ENCODE results near the gene NPFFR1. TPM values are rescaled to one million over a fixed set of nuclear protein-coding genes. Genes with fewer than 3 reads are reported as not detected.

NPFFR1 gene
- total RNA-seq, 1 donor from 2014 or later, result not detected

GRCh38 chr10:70266701-70267100 lies 17.1 kb downstream of the NPFFR1 start:
- H3K36me3 Mint-ChIP-seq (ENCODE audit: low read depth), result no peaks in the 10 kb centered on the region
- H3K4me1 Mint-ChIP-seq (ENCODE audit: low read depth), result peaks cover 11% of the 10 kb centered on the region
- no peak overlapping the region for H3K4me3 Mint-ChIP-seq (ENCODE audit: unreplicated experiment)
- no peaks in the 10 kb centered on the region for H3K9me3 Mint-ChIP-seq (ENCODE audit: low read depth)
- peaks cover 2% of the 10 kb centered on the region for H3K27me3 Mint-ChIP-seq (ENCODE audit: low read depth)
- TF ChIP-seq CTCF (IDR thresholded peaks at IDR 0.05), result no peak
- no peak for DNase-seq (ENCODE audit: low spot score)
- H3K27ac Mint-ChIP-seq (ENCODE audit: unreplicated experiment), result peak overlapping the region; percentile 89

GRCh38 chr10:70266056-70266455 lies 17.7 kb downstream of the NPFFR1 start:
- H3K4me3 Mint-ChIP-seq (ENCODE audit: unreplicated experiment), result no peak overlapping the region
- no peak for DNase-seq (ENCODE audit: low spot score)
- peaks cover 3% of the 10 kb centered on the region for H3K9me3 Mint-ChIP-seq (ENCODE audit: low read depth)
- no peak for TF ChIP-seq CTCF (IDR thresholded peaks at IDR 0.05)
- H3K27ac Mint-ChIP-seq (ENCODE audit: unreplicated experiment), result no peak overlapping the region
- H3K27me3 Mint-ChIP-seq (ENCODE audit: low read depth), result peaks cover 2% of the 10 kb centered on the region
- H3K36me3 Mint-ChIP-seq (ENCODE audit: low read depth), result no peaks in the 10 kb centered on the region
- peaks cover 11% of the 10 kb centered on the region for H3K4me1 Mint-ChIP-seq (ENCODE audit: low read depth)

GRCh38 chr10:70265032-70265689 lies 18.6 kb downstream of the NPFFR1 start:
- TF ChIP-seq CTCF (IDR thresholded peaks at IDR 0.05), result peak; percentile 50

GRCh38 chr10:70260734-70261133 lies 23.1 kb downstream of the NPFFR1 start:
- no peak for DNase-seq (ENCODE audit: low spot score)
- TF ChIP-seq CTCF (IDR thresholded peaks at IDR 0.05), result no peak
- no peaks in the 10 kb centered on the region for H3K4me1 Mint-ChIP-seq (ENCODE audit: low read depth)
- peaks cover 3% of the 10 kb centered on the region for H3K9me3 Mint-ChIP-seq (ENCODE audit: low read depth)
- H3K36me3 Mint-ChIP-seq (ENCODE audit: low read depth), result no peaks in the 10 kb centered on the region
- no peak overlapping the region for H3K27ac Mint-ChIP-seq (ENCODE audit: unreplicated experiment)
- H3K27me3 Mint-ChIP-seq (ENCODE audit: low read depth), result peaks cover 2% of the 10 kb centered on the region
- H3K4me3 Mint-ChIP-seq (ENCODE audit: unreplicated experiment), result no peak overlapping the region

More at GRCh38 chr10:70265032-70265689, 18.6 kb downstream of the NPFFR1 start:
- Mint-ChIP-seq H3K9me3 (ENCODE audit: low read depth) (peaks cover 3% of the 10 kb centered on the region), H3K4me3 (ENCODE audit: unreplicated experiment) (no peak overlapping the region), H3K4me1 (ENCODE audit: low read depth) (peaks cover 11% of the 10 kb centered on the region), H3K36me3 (ENCODE audit: low read depth) (no peaks in the 10 kb centered on the region), H3K27me3 (ENCODE audit: low read depth) (peaks cover 2% of the 10 kb centered on the region), H3K27ac (ENCODE audit: unreplicated experiment) (no peak overlapping the region)
- no peak for DNase-seq (ENCODE audit: low spot score)

- Mint-ChIP-seq H3K36me3 (ENCODE audit: low read depth) (no peaks in the 10 kb centered on the region), H3K27ac (ENCODE audit: unreplicated experiment) (no peak overlapping the region), H3K9me3 (ENCODE audit: low read depth) (peaks cover 3% of the 10 kb centered on the region), H3K4me1 (ENCODE audit: low read depth) (no peaks in the 10 kb centered on the region), H3K4me3 (ENCODE audit: unreplicated experiment) (no peak overlapping the region), H3K27me3 (ENCODE audit: low read depth) (peaks cover 2% of the 10 kb centered on the region)
- TF ChIP-seq CTCF (IDR thresholded peaks at IDR 0.05), result no peak
- no peak for DNase-seq (ENCODE audit: low spot score)
Measured at GRCh38 chr10:70260259-70260658, 23.5 kb downstream of the NPFFR1 start.
